HG03196 (cell line): ENCODE data around the gene MYCBP.
"Not testable (repeated sequence)": the region's sequence is repeated elsewhere in the genome, so short reads cannot be mapped to it uniquely, and the experiment has no call there.

Experiments
- ATAC-seq: cut with Tn5 transposase; IDR thresholded peaks from one replicate; pipeline ENCODE4 v1.9.1; 2021; ENCODE audit not compliant: unreplicated experiment

MYCBP gene

DNA sequence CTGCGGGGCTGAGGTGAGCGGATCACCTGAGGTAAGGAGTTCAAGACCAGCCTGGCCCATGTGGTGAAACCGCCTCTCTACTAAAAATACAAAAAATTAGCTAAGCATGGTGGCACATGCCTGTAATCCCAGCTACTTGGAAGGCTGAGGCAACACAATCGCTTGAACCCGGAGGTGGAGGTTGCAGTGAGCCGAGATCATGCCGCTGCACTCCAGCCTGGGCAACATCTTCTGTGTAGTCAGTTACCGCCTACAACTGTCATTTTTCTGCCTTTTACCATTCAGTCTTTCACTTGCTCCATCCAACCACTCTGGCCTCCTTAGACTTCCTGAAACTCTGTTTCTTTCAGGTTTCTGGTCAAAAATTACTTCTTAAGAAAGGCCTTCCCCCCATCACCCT, 2.2 kb downstream of the MYCBP start:
- ATAC-seq: no peak

DNA sequence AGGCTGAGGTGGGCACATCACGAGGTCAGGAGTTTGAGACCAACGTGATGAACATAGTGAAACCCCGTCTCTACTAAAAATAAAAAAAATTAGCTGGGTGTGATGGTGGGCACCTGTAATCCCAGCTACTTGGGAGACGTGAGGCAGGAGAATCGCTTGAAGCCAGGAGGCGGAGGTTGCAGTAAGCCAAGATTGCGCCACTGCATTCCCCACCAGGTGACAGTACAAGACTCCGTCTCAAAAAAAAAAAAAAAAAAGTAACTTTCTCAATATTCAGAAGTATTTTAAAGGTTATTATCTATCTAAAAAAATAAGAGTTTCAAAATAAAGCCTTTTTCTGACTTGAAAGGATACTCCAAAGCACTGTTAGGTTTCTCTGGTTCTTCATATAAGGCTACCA, 5.9 kb downstream of the MYCBP start:
- ATAC-seq: no peak

DNA sequence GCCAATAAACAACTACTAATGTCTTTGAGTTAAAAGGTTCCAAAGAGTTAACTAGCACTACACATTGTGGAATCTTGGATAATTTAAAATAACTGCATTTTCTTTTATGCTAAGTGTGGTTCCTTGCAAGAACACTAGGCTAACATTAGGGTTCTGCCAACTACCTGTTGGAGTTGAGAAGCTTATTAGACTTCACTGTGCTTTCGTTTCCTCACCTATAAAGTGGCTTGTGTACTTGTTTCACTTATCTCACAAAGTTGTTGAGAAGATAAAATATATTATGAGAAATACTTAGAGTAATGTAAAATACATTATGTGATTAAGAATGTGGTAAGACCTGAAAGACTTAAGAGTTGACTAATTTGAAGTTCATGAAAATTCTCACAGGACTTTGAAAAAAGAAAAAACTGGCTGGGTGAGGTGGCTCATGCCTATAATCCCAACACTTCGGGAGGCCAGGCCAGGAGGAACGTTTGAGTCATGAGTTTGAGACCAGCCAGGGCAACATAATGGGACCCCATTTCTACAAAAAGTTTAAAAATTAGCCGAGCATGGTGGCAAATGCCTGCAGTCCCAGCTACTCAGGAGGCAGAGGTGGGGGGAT, 7.9 kb downstream of the MYCBP start:
- ATAC-seq: no peak

DNA sequence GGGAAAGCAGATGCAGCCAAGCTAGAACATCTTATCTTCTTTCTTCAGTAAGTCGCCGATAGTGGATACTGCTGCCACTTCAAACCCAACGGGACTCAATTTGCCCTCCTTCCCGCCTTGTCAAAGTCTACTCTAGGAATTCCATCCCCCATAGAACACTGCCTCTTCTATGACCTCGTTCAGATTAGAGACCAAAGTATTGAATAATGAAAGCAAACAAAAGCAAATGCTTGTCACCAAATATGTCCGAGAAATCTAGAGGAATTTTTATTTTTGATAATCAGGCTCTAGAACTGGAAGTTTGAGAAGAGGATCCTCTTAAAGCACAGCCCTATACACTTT, 12.7 kb downstream of the MYCBP start:
- no peak for ATAC-seq

DNA sequence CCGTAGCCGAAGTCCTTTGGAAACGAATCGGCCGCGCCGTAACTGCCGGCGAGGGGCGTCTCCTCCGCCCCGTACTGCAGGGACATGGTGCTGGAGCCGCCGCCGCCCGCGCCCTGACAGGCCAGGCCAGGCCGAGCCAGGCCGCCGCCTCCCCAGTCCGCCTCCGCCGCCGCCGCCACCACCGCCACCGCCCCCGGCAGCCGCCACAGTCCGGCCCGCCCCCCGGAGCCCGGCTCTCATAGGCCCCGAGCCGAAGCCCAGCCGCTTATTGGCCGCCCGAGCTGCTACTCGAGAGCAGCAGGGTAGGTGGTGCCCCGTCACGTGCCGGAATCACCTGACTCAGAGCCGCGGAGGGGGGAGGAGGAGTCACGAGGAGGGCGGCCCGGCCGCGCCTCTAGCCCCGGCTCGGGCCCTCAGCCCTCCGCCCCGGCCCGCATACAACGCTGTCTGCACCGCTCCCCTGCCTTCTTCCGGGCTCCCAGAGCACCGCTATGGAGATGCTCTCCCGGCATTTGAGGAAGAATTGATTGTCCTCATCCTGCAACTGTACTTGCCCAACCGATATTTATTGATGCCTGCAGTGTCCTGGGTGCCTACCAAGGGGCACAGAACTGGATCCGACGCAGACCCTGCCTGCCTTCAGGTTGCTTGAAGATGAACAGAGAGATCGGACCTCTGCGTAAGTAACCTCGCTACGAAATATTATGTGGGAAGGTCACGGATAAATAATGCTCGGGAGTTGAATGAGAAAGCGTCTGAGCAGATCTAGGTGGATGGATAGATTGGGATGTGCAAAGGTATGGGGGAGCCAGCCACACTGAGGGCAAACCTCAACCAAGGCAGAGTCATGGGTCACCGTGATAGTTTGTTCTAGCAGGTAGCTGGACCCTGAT, 13.3 kb downstream of the MYCBP start, which contains the start of gene RRAGC:
Gene RRAGC, minus strand, starts transcription at position 212 of the 893 bp plus-strand sequence. Its CDS starts 126 bp downstream, at position 86.
- peak; percentile 84 for ATAC-seq

DNA sequence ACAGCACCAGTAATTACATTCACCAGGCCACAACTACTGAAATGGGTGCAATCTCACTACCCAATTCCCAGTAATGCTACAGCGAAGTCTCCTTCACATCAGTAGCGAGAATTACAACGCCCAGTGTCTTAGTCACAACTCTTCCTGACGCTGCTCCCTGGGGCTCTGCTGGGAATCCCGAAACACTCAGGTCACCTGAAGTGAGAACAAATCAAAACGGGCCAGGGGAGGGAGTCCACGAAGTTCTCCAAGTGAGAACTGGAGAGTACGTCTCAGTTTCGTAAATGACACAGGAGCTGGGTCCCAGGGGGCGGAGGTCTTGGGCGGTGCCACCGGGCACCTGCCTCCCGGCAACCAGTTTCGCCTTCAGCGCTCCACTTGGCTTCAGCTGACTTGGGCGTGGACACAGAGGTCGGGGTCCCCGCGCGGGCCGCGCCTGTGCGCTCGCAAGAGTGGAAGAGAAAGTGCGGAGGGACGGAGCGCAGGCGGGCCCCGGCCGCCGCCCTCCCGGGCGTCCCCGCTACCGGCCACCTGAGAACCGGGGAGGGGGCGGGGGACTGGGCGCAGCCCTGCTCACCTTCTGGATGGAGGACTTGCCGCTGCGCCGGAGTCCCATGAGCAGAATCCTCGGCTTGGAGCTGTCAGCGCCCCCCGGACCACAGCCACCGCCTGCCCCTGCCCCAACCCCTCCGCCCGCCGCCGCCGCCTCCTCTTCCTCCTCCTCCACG, 14.2 kb downstream of the MYCBP start:
- peak; percentile 41 for ATAC-seq

DNA sequence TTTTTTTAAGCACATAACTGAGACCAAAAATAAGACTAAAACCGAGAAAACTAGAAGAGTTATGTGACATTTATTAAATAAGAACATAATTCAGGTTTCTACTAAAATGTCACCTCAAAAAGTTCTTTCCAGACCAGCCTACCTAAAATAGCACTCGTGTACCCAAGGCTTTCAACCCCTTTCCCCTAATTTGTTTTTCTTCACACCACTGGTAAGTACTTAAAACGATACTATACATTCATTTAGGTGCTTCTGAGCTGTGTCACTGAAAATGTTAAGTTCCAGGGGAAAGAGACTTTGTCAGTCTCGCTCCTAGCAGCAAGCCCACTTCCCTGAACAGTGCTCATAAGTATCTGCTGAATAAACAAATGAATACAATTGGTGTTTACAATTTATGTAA, 20.4 kb downstream of the MYCBP start:
- no peak for ATAC-seq

DNA sequence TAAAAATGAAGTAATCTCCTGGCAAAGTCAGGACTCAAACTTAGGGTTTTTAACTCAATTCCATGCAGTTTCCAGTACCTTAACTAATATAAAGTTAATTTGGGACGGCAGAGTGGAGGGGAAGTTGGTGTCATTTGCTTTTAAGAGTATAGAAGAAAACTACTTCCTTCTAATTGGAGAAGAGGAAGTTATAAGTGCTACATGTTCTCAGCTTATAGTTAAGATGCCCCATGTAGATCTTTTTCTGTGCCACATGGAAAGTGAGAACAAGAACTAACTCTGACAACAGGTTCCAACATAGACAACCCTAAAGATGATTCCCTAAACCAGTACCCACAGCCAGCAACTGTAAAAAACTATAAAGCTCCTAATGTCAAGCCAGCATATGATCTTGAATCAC, 25.1 kb downstream of the MYCBP start:
- ATAC-seq: no peak

DNA sequence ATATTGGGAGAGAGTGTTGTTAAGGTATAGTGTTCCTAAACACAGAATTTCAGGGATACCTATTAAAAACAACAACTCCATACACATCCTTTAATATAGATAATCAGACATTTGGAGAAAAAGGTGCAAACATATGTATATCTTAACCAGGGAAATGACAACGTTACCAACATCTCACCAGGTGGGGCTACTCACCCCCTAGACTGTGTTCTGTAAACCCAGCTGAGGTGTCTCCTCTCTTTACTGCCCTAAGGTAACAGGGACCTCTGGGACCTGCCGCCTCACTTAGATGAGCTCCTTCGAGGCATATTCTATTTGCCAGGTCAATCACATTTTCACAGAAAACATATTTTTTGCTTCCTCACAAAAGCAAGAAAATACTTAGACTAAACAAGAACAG, 26.9 kb downstream of the MYCBP start:
- ATAC-seq: no peak

DNA sequence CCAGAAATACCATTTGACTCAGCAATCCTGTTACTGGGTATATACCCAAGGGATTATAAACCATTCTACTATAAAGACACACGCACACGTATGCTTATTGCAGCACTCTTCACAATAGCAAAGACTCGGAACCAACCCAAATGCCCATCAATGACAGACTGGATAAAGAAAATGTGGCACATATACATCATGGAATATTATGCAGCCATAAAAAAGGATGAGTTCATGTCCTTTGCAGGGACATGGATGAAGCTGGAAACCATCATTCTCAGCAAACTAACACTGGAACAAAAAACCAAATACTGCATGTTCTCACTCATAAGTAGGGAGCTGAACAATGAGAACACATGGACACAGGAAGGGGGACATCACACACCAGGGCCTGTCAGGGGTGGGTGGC, 28.1 kb downstream of the MYCBP start:
- not testable (repeated sequence) for ATAC-seq

DNA sequence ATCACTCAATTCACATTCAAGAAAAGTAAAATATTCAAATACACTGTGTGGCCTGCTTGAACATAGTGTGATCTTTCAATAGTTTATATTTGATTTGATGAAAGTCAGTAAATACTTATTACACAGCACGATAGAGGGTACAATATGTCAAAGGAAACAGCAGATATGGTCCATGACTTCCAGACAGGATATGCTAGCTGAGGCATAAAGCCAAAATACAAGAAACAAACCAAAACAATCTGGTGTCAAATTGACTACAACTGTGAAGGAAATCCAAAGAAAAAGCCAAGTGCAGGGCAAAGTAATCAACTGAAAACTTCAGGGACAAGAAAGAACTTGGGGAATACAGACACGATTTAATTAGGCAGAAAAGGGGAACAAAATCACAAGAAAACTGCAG, 32.9 kb downstream of the MYCBP start:
- no peak for ATAC-seq

DNA sequence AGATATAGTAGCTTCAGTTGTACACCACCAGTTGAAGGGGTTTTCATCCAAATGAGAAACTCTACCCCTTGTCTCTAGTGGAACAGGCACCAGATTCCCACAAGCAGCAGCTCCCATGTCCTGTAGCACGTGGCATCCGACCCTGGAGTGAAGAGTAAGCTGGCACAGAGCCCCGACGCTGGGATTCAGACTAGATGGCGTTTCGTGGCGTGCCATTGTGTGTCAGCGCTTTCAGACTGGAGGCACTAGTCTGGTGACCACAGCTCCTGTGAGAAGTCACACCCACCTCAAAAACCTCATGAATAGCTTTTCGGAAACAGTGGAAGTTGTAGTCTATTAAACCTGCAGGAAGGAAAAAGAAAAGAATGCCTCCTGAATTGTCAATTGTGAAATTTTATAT, 33.8 kb downstream of the MYCBP start:
- no peak for ATAC-seq

DNA sequence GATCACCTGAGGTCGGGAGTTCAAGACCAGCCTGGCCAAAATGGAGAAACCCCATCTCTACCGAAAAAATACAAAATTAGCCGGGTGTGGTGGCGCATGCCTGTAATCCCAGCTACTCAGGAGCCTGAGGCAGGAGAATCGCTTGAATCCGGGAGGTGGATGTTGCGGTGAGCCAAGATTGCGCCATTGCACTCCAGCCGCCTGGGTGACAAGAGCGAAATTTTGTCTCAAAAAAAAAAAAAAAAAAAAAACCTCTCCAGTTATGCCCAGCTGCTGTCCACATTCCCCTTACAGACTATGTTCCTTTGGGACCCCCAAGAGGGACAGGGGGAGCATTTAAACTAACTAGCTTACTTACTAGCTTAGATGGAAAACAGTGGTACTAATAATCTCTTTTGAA, 36.8 kb downstream of the MYCBP start:
- ATAC-seq: not testable (repeated sequence)

DNA sequence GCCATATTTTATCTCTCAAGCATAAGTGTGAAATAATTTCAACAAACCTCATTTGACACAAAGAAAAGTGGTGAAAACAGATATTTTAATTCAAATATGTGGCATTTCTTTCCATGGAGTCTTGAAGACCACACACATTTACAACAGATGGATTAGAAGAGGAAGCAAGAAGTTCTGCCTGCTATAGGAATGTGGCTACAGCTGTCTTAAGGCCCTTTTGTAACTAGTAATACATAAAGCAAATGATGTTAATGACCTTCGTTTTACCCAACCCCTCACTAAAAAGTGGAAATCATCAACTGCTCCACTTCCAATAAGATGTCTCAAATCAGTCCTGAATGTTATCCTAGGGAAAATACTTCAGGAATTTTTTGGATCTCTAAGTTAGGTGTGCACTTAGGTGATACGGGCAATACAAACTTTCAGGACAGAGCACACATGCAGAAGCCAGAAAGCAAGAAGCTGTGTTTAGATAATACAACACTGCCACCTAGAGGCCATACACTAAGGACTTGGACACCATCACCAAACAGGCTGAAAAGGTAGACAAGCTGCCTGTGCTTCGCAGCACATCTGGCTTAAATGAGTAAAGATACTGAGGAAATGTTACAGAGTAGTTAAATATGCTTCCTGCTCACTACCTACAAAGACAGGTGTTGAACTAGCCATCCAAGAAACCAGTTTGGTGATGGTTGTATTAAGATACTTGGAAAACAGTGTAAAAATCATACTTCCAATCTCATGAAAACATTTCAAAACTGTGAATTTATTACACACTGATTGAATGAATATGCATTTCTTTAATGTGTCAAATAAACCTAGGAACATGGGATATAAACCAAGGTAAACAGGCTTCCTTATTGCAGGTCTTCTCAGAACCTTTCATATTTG, 38.0 kb downstream of the MYCBP start:
- ATAC-seq: peak; percentile 53

DNA sequence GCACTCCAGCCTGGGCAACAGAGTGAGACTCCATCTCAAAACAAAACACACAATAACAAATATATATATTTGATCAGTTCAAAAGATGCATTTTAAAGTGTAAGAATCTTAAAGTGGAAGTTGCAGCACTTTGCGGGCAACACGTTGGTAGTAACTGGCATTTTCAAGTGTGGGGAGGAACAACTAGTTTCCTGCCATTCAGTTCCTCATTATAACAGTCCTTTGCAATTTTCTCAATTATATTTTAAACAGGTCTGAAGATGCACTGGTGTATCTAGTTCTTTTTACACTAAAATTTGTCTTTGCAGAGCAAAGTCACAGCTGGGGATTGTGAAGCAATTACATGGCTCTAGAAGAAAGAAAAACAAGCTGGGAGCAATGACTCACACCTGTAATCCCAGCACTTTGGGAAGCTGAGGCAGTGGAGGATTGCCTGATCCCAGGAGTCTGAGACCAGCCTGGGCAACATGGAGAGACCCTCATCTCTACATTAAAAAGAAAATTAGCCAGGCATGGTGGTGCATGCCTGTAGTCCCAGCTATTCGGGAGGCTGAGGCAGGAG, 38.8 kb downstream of the MYCBP start:
- ATAC-seq: no peak

DNA sequence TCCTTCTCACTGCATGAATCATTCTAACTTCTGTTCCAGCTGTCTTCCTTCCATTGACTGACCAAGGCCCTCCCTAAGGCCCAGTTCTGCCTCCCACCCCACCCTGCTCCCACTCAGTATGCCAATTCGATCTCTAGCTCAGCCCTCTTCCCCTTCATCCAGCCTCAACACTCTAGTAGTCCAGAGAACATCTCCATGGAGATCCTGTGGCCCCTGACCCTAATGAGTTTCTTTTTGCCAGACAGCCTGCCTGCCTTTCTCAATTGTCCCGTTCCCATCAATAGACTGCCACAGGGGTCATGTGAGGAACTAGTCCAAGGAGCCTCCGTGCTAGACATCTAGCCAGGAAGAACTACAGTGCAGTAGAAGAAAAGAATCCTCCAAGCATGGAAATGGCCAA, 40.0 kb downstream of the MYCBP start:
- no peak for ATAC-seq

DNA sequence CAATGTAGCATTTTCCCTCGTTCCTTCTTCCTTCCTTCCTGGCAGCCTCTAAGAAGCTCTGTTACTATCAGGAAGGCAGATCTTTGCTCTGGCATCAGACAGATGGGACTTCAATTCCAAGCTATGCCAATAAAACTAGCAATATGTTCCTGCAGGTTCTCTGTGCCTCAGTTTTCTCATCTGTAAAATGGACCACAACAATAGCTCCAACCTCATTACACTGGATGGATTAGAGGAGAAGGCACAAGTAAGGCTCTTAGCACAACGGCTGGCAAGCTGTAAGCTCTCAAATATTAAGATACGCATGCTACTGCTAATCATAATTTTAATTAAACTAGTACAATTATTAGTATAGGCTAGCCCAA, 40.8 kb downstream of the MYCBP start:
- no peak for ATAC-seq

DNA sequence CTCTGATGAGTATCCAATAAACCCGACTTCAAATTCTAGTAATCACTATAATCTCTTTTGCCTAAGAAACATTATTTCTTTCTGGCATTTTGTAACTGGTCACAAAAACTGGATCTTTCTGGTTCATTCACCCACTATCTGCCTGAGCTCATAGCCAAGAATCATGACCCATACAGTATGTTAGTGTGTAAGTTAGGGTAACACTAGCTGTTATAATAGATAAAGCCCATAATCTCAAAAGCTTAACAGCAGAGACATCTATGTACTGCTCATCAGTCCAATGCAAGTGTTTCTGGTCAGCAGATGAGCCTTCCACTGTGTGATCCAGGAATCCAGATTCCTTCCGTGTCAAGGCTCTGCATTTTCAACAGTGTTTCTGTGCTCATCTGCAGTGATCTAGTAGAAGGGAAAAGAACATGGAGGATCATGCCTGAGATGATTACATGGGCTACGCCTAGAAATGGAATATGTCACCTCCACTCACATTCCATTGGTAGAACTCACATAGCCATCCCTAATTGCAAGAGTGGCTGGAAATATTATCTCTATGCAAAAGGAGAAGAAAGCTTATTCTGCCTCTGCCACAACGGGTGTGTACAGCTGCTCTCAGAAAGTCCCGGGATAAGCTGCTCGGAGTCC, 41.3 kb downstream of the MYCBP start:
- ATAC-seq: no peak

DNA sequence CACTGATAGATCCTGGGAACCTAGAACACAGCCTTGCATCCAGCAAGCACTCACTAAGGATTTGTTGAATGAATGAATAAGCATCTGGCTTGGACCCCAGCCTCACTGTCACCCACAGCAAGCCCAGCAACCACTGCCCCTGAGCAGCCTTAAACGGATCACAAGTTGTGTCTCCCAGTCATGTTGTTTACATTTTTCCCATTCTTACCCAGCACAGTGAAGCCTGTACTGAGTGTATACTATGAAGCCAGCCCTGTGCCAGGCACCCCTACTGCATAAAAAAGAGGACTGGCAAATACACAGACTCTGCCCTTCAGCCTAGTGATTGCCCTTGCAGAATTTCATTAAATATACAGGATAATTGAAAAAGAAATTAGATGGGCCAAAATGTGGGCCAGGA, 43.8 kb downstream of the MYCBP start:
- no peak for ATAC-seq

DNA sequence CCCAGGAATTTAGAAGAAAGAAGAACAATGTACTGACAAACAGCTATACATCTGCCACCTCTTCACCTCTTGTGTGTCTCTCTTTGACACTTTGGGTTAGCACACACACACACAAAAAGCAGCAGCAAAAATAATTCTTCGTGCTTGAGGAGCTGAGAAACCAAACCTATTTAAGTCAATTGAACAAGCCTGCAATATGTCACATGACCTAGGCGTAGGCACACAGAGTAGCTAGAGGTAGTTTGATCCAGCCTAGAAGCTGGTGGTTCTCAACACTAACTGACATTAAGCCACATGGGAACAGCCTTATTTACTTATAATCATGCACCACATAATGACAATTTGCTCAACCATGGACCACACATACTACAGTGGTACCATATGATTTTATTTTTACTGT, 45.8 kb downstream of the MYCBP start:
- no peak for ATAC-seq
